Measurements from ENCODE around the gene ZNF470.

ZNF470 gene

DNA sequence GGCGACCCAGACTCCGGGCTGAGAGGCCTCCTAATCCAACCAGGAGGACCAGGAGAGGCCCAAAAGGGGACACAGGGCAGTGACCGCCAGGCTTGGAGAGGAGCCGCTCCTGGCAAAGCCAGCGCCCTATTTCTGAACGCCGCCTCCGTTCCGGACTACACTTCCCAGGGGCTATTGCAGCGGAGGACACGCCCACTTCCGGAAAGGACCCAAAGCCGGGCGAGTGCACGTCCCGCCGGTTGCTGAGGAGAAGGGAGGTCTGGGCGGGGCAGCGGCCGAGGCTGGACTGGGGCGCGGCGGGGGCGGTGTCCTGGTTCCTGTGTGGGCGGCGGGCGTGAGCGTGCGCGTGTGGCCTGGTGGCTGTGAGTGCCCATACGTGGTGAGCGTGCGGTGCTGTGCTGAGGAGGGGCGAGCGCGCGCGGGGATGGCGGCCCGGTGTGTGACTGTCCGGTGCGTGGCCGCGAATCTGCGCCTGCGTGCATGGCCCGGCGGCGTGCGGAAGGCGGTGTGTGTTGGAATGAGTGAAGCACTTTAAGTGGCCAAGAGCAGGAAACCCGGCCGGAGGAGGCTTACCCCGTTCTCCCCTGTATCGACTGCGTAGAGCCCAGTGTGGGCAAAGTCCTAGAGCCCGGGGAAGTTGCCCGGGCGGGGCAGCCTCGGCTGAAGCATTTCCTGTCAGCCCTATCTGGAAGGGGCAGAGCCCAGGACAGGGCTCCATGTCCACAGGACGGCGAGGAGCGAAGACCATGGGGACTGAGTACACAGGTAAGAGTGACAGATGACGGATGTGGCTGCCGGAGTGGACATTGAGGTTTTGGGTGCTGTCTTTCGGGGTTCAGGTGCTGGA lies at the start of gene ZNF470:
Gene ZNF470, plus strand, starts transcription at position 195 of the 847 bp plus-strand sequence. CDS start 2,844 bp downstream, outside the sequence.
- DNase-seq (ENCODE audit: low spot score): peak; percentile 84

DNA sequence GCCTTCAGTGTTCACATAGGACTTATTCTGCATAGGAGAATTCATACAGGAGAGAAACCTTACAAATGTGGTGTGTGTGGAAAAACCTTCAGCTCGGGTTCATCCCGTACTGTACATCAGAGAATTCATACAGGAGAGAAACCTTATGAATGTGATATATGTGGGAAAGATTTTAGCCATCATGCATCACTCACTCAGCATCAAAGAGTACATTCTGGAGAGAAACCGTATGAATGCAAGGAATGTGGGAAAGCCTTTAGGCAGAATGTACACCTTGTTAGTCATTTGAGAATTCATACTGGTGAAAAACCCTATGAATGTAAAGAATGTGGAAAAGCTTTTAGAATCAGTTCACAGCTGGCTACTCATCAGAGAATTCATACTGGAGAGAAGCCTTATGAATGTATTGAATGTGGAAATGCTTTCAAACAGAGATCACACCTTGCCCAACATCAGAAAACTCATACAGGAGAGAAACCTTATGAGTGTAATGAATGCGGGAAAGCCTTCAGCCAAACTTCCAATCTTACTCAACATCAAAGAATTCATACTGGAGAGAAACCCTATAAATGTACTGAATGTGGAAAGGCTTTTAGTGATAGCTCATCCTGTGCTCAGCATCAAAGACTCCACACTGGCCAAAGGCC lies 41.9 kb upstream of the ZNF470 start:
- DNase-seq (ENCODE audit: low spot score): no peak

DNA sequence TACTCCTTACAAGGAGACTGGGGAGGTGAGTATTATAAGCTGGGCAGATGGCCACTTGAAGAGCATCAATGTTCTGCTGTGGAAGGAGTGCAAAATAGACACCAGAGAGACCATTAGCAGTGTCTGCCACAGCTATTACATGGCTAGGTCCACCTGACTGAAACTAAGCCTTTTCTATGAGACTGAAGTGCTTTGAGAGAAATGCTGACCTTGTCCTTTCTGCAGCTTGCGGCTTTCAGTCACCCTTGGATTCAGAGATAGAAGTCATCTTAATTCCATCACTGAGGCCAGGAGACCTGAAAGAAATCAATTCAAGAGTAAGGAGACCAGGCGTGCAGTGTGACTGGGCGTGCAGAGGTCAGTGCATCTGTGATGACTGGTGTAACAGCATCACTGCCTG lies 29.8 kb upstream of the ZNF470 start:
- DNase-seq (ENCODE audit: low spot score): no peak

DNA sequence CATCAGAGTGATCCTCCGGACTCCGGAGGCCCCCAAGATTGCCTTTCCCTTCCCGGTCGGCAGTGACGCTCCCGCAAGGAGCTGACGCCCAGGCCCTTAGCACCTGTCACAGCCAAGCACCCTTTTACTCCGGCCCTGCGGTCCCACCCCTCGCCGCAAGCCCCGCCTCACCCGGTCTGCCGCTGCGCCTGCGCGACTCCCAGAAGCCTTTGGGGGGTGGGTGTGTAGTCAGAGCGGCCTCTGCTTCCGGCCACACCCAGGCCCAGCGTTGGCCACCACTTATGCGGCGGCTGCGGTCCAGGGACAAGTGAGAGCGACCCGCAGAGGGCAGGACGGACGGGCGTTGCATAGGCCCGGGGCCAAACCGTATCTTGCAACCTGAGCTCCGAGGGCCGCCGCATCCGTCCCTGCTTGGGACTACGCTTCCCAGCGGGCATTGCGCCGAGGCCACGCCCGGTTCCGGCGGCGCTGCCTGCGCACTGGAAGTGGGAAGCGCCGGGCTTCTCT lies 29.0 kb upstream of the ZNF470 start:
- peak; percentile 51 for DNase-seq (ENCODE audit: low spot score)

DNA sequence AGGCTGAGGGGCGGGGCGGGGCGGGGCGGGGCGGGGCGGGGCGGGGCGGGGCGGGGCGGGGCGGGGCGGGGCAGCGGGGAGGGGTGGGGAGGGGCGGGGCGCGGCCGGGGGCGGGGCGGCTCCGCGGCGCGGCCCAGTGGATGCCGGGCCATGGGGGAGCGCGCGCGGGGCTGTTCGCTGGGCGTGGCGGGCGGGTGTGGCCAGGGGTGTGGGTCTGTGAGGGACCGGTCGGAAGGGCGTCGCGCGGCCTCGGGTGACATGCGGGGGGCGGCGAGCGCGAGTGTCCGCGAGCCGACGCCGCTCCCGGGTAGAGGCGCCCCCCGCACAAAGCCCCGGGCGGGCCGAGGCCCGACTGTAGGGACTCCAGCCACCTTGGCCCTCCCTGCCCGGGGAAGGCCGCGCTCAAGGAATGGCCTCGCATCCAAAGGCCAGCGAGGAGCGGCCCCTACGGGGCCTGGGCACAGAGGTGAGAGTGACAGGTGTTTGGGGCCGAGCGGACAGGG lies 28.5 kb upstream of the ZNF470 start, which contains the start of gene ZFP28:
Gene ZFP28, plus strand, starts transcription at position 188 of the 503 bp plus-strand sequence. Its CDS starts 71 bp downstream, at position 259.
- no peak for DNase-seq (ENCODE audit: low spot score)

DNA sequence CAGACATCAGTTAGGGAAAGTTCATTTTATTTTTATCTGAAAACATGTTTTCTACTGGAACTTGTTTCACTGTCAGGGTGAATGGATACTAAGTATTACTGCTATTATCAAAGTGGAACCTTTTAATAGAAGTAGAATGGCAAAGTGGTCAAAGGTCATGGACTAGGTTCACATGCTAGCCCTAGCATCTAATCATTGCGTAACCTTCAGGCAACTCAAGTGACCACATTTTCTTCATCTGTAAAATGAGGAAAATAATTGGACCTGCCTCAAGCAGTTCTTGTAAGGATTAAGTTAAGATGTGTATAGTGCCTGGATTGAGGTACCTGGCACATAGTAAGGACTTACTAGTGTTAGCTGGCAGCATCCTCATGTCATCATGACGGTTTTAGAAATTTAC lies 23.5 kb upstream of the ZNF470 start:
- no peak for DNase-seq (ENCODE audit: low spot score)

DNA sequence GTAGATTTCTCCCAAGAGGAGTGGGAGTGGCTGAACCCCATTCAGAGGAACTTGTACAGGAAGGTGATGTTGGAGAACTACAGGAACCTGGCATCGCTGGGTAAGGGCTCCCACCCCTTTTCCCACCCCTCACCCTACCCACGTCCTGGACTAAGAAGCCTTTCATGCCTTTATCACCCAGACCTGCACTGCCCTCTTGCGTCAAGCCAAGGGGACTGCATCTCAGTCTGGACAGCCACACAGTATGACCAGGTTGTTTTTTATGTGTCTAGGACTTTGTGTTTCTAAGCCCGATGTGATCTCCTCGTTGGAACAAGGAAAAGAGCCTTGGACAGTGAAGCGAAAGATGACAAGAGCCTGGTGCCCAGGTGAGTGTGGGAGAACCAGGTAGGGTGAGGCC lies 19.7 kb upstream of the ZNF470 start:
- no peak for DNase-seq (ENCODE audit: low spot score)

DNA sequence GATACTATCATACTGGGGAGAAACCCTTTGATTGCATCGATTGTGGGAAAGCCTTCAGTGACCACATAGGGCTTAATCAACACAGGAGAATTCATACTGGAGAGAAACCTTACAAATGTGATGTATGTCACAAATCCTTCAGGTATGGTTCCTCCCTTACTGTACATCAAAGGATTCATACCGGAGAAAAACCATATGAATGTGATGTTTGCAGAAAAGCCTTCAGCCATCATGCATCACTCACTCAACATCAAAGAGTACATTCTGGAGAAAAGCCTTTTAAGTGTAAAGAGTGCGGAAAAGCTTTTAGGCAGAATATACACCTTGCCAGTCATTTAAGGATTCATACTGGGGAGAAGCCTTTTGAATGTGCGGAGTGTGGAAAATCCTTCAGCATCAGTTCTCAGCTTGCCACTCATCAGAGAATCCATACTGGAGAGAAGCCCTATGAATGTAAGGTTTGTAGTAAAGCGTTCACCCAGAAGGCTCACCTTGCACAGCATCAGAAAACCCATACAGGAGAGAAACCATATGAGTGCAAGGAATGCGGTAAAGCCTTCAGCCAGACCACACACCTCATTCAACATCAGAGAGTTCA lies 12.9 kb upstream of the ZNF470 start:
- DNase-seq (ENCODE audit: low spot score): no peak

DNA sequence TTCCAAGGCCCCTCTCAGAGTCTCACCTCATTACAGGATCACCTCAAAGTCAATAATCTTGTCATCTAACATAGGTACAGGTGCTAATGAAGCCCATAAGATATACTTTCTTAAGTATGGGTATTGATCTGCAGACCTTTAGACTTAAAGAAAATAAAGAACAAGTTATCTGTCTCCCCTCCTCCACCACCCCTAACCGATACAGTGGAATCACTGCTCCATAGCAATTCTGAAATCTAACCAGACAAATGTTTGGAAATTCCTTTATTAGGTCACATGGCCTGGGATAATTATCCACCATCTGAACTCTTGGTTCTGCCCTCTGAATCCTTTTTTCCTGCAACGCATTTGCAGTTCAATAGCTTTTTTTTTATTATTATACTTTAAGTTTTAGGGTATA lies 4.5 kb upstream of the ZNF470 start:
- no peak for DNase-seq (ENCODE audit: low spot score)

DNA sequence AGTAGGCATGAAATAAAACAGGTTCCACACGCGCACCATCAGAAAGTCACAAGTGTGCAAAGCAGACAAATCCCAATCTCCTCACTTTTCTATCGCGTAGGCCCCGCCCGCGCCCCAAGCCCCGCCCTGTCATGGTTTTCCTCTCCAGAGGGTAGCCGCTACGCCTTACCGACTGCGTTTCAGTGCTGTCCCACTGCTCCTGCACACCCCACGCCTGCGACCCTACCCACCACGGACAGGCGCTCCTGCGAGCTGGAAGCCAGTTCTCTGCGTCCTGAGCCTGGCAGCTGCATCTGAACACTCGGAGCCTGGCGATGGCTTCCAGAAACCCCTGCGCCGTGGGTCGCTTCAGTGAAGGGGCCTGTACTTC lies 379 bp upstream of the ZNF470 start:
- DNase-seq (ENCODE audit: low spot score): peak; percentile 33

DNA sequence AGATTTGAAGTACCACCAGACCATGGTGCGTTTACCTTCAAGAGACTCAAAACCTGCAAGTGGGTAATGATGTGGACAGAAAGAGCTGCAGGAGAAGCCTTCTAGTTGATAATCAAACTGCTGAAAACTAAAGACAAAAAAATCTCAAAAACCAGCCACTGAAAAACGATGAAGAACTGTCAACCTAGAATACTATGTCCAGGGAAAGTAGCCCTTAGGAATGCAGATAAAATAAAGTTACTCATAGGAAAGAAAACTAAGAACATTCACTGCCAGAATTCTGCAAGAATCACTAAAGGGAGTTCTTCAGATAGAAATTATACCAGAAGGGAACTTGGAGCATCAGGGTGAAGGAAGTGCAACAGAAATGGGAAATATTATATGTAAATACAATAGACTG lies 5.3 kb downstream of the ZNF470 start:
- no peak for DNase-seq (ENCODE audit: low spot score)

DNA sequence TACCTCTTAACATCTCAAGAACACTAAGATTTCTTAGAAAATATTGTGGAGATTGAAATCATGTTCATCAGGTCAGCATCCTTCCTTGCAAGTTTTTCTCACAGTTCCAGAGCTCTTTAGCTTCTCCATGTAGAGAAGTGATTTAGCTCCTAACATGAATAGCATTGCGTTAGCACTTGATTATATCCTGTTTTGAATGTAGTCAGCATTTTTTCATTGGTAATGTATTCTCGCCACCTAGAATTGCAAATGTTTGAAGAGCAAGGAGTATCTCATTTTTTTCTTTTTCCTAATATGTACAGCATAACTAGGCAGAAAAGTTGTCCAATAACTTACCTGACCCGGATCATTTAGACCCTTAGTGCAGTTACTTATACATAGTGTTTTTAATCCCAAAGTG lies 6.6 kb downstream of the ZNF470 start:
- no peak for DNase-seq (ENCODE audit: low spot score)

DNA sequence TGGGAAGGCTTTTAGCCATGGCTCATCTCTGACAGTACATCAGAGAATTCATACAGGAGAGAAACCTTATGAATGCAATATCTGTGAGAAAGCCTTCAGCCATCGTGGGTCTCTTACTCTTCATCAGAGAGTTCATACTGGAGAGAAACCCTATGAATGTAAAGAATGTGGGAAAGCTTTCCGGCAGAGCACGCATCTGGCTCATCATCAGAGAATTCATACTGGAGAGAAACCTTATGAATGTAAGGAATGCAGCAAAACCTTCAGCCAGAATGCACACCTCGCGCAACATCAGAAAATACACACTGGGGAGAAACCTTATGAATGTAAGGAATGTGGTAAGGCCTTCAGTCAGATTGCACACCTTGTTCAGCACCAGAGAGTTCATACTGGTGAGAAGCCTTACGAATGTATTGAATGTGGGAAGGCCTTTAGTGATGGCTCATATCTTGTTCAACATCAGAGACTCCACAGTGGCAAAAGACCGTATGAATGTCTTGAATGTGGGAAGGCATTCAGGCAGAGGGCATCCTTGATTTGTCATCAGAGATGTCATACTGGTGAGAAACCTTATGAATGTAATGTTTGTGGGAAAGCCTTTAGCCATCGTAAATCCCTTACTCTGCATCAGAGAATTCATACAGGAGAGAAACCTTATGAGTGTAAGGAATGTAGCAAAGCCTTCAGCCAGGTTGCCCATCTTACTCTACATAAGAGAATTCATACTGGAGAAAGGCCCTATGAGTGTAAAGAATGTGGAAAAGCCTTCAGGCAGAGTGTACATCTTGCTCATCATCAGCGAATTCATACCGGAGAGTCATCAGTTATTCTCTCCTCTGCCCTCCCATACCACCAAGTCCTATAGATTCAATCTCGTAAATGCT lies 10.7 kb downstream of the ZNF470 start:
- no peak for DNase-seq (ENCODE audit: low spot score)

DNA sequence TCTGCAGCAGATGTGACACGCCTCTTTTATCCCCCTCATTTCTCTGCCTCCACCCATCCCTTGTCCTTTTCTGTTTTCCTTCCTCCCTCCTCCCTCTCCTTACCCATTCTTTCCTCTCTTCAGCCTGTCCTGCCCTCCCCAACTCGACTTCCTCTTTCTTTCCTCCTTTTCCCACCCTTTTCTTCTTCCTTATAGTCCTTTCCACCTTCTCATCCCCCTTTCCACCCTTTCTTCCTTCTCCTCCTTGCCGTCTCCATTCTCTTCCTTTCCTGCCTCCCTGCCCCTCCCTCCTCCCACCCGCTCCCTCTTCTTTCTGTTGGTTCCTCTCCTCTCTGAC lies 27.1 kb downstream of the ZNF470 start:
- no peak for DNase-seq (ENCODE audit: low spot score)

DNA sequence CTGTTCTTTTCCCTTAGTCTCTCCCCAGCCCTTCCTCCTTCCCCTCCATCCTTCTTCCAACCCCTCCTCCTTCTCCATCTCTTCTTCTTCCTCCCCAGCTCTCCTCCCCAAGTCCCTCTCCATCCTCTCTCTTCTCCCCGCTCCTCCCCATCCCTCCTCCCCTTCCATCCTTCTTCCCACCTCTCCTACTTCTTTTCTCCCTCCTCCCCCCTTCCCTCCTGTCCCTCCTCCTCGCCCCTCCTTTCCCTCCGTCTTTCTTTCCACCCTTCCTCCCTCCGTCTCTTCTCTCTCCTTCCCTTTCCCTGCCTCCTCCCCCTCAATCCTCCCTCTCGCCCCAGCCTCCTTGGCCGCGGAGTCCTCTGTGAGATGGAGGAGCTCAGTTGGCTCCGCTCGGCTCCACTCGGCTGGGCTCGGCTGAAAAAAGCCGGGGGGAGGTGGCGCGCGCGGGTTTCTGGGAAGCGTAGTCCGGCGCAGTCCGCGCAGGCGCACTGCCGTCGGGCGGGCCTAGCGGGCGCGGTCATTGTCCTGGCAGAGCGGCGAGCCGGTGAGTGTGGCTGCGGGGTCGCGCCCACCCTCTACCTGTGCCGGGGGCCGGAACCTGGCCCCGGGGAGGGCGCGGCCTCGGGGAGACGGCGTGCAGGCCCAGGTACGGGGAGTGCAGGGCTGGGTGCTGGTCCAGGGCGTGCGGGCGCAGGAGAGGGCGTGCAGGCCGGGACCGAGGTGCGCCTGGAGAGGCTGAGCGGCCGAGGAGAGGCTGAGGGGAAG lies 27.7 kb downstream of the ZNF470 start, which contains the start of gene ZNF71:
Gene ZNF71, plus strand, starts transcription at position 520 of the 765 bp plus-strand sequence. CDS start 6,257 bp downstream, outside the sequence.
- peak; percentile 92 for DNase-seq (ENCODE audit: low spot score)

DNA sequence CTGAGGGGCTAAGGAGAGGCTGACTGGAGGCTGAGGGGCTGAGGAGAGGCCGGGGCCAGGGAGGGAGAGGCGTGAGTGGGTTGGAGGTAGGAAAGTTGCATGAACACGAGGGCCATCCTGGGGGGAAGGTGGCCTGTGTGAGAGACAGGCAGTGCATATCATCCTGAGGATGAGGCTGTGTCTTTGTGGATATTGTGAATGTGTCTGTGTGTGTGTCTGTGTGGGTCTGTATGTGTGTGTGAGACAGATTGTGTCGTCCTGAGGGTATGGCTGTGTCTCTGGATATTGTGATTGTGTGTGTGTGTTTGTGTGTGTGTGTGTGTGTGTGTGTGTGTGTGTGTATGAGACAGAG lies 28.3 kb downstream of the ZNF470 start:
- no peak for DNase-seq (ENCODE audit: low spot score)

DNA sequence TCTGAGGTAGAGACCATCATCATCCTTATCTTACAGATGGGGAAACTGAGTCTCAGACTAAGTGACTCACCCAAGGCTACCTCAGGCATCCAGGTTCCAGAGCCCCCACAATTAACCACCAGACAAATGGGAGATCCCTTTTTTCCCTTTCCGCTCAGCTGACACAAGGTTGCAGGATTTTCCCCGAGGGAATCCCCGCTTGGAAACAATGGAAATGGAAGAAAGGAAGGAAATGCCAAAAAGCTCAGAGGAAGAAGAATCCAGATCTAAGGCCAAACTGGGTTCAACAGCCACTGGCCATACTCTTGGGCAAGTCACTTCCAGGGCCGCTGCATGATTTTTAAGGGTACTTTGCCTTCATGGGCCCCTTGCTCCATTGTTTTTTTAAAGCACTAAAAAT lies 29.4 kb downstream of the ZNF470 start:
- DNase-seq (ENCODE audit: low spot score): no peak

DNA sequence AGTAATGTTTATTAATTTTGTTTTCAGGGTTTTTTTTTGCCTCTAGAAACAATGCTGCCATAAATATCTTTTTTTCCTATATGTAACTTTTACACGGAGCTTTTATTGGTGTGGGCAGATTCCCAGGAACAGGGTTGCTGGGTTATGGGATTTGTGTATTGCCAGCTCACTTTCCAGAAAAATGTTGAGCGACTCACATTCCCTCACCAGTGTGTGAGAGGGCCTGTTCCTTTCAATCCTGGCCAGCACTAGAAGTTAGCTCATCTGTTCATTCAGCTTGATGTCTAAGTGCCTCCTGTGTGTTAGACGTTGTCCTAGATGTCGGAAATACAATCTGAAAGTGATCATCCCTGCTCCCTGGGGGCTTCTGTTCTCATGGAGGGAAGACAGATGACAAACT lies 30.4 kb downstream of the ZNF470 start:
- DNase-seq (ENCODE audit: low spot score): no peak

DNA sequence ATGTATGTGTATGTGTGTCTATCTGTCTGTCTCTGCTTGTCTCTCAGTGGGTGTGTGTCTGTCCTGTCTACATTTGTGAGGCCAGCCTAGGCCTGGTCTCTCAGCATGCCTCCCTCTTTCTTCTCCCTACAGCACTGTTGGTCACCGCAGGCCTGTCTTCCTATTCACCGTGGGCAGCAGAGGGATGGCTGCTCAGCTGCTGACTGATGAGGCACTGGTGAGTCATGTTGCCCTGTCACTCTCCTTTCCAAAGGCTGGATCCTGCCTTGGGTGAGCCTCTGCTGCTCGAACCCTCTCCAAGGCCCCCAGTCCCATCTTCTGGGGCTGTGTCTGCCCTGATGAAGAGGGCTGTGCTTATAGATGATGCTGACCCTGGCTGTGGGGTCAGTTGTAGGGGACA lies 34.1 kb downstream of the ZNF470 start:
- no peak for DNase-seq (ENCODE audit: low spot score)

DNA sequence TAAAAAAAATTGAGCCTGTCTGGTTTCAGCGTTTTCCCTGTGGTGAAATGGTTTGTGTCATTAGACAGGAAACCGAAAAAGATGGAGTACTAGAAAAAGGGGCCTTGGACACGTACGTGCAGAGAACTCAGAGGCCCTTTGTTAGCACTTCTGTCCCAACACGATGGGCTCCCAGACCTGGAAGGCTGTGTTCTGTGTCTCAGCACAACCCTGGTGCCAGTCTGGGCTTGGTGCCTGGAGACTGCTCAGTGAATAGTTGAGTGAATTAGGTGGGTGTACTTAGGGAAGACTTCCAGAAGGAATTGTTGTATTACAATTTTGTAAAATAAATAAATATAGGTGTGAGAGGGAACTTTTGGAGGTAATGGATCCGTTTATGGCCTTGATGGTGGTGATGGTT lies 36.6 kb downstream of the ZNF470 start:
- DNase-seq (ENCODE audit: low spot score): no peak

All from HuH-7.5 (cell line).